SK-N-DZ (cell line): ENCODE measurements around the gene RPL11. TPM values are rescaled to one million over a fixed set of nuclear protein-coding genes. Genes with fewer than 3 reads are reported as not detected.
"Not testable (repeated sequence)": the region's sequence is repeated elsewhere in the genome, so short reads cannot be mapped to it uniquely, and the experiment has no call there.

Experiments used
- DNase-seq: peaks from one replicate; pipeline ENCODE4 v3.0.0-alpha.2; 2015; ENCODE audit warnings: low spot score
- polyA plus RNA-seq, 2 experiments: library from polyadenylated mRNA; depleted of rRNA; stranded (reverse); fragments of >200 nt; gene quantifications; 2 replicates each; pipeline ENCODE4 v1.2.3, GENCODE V29; 2014

The RPL11 gene
- 1,349 and 1,406 TPM in 2 replicates for polyA plus RNA-seq (2014; cell fraction: cytosol; rRNA removed)
- 819 and 868 TPM in 2 replicates for polyA plus RNA-seq (2014; cell fraction: nucleus; rRNA removed)

DNA sequence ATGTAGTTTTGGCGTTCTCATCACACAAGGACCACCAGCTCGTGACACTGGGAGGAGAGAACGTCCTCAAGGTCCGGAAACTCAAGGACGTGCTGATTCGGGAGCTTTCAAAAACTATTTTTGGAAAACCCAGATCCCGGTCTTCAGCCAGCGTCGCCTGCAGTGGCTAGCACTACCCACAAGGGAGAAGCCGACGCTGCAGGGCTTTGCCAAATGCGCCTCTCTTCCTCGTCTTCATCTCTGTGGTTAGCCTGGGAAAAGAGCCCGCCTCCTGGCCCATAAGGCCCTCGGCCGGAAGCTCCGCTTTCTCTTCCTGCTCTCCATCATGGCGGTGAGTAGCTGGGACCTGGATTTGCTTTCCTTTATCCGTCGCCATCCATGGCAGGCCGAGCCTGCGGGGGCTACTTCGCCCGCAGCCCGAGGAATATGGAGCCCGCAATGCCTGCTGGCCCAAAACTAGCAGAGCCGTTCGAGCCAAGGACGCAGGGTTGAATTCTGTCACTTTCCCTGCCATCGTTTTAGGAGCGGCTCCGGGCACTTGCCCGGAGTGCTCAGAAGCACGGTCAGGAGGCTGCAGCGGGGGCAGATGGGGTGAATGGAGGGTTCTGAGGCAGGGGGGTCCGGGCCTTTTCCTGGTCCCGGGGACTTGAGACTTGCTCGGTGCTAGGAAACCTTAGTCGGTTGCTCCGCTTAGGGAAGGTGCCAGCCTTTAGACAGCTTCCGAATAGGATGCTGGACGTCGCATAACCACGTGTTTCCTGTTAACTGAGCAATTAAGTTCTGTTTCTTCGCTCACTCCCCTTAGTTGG lies at the start of gene RPL11:
Gene RPL11, plus strand, starts transcription at position 308 of the 809 bp plus-strand sequence. Its CDS starts 18 bp downstream, at position 326.
- peak; percentile 95 for DNase-seq

DNA sequence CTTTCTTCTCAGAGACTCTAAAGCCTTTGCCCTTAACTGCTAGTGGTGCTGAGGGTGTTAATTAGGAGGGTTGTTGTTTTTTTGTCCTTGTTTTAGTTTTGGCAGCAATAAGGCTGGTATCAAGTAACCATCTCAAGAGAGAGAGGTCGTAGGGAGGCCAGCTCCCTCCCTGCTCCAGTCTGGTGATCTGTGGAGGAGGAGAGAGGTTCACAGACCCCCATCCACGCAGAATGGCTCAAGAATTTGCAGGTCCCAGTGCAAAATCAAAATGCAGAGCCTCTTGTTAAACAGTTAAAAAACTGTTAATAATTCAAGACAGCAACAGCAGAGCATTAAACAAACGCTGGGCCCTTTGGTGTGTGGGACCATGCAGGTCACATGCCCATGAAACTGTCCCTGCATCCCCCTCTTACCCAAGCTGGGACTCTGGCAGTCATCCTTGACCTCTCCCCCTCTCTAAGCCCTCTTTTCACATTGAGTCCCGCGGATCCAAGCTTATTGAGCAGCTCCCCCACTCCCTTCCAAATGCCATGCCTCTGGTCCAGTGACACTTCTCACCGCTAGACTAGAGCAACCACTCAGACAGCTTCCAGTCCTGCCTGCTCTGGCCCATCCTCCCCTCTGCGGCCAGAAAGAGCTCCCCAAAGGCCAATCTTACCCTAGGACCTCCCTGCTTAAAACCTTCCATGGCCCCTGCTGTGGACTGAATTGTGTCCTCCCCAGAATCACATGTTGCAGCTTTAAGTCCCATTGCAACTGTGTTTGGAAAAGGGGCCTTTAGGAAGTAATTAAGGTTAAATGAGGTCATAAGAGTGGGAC lies 47.7 kb upstream of the RPL11 start:
- peak; percentile 47 for DNase-seq

DNA sequence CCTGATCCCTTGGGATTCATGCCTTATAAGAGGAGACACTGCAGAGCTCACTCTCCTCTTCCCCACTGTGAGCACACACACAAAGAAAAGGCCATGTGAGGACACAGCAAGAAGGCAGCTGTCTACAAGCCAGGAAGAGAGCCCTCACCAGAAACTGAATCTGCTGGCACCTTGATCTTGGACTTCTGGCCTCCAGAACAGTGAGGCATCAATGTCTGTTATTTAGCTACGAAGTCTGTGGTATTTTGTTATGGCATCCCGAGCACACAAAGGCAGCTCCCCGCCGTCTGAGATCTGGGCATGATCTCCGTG lies 47.1 kb upstream of the RPL11 start:
- DNase-seq = peak; percentile 68

DNA sequence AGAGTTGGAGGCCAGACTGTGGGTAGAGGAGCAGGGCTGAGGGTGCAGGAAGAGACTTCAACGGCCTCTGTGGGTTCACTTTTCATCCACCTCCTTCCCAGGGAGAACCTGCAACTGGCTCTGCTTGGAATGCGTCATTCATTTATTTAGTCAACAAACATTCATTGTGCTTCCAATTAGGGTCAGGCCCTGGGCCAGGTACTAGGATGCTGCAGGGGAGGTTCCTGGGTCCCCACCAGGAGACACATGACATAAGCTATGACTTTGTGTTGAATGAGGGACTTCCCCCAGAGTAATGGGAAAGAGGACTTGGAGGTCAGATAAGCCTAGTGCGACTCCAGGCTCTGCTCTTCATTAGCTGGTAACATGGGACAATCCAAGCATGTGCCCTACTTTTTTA lies 46.3 kb upstream of the RPL11 start:
- DNase-seq = no peak

DNA sequence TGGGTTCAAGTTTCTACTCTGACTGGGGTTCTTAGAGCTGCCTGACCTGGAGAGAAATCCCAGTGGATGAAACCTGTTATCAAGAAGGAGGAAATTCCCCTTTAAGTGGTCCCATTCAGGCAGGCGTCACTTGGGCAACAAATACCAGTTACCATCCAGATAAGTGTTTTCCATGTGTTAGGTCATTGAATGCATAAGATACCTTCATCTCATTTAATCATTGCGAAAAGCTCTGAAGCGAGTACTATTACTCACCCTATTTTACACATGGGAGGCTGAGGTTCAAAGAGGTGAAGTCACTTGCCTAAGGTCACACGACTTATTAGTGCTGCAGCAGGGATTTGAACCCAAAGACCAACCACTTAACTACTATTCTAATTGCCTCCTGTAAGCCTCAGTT lies 45.5 kb upstream of the RPL11 start:
- no peak for DNase-seq

DNA sequence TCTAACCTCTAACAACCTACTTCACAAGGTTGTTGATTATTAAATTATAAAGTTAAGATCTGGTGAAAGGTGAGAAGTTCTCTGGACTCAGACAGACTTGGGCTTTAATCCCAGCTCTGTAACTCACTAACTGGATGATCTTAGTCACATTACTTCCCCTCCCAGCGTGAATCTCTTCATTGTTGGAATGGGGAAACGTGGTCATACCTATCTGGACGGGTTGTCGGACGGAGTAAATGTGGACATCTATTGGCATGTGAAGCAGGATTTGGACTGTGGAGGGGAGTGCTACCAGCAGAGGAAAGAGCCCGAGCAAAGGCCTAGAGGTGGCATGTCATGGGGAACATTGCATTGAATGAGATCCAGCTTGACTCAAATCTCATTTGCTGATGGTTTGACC lies 45.1 kb upstream of the RPL11 start:
- no peak for DNase-seq

DNA sequence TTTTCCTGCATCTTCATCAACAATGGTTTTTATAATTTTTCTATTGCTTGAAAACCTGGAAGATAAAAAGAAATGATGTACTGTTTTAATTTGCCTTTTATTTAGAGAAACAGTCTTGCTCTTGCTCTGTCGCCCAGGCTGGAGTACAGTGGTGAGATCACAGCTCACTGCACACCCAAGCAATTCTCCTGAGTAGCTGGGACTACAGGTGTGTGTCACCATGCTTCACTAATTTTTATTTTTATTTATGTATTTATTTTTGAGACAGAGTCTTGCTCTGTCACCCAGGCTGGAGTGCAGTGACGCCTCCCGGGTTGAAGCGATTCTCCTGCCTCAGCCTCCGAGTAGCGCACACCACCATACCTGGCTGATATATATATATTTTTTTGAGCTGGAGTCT lies 43.0 kb upstream of the RPL11 start:
- DNase-seq = no peak

DNA sequence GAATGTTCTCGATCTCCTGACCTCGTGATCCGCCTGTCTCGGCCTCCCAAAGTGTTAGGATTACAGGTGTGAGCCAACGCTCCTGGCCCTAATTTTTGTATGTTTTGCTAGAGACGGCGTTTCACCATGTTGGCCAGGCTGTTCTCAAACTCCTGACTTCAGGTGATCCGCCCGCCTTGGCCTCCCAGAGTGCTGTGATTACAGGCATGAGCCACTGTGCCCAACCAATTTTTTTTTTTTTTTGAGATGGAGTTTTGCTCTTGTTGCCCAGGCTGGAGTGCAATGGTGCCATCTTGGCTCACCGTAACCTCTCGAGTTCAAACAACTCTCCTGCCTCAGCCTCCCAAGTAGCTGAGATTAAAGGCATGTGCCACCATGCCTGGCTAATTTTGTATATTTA lies 42.4 kb upstream of the RPL11 start:
- not testable (repeated sequence) for DNase-seq

DNA sequence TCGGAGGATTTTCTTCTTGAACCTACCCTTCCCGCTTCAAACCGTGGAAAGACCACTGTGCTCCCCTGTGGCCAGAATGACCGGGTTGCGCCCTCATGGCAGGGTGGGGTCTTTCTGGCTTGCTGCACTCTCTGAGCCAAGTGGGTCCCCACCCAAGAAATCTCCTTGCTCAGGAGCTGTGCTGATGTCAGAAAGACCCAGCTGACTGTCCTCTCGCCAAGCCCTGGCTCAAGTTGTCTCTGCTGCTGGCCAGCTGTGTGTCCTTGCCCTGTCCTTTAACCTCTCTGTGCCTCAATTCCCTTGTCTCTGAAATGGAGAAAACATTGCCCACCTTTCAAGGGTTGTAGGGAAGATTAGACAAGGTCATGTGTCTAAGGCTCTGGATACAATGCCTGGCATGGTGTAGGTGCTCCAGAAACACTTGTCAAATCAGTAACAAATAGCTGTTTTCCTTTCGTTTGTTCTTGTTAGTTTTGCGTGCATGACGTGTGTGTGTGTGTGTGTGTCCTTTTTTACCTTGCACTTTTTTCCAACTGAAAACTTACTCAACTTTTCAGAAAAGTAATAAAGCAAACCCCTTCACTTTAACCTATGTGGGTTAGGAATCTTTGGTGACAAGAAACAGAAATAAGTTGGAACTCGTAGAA lies 41.1 kb upstream of the RPL11 start:
- DNase-seq = no peak

DNA sequence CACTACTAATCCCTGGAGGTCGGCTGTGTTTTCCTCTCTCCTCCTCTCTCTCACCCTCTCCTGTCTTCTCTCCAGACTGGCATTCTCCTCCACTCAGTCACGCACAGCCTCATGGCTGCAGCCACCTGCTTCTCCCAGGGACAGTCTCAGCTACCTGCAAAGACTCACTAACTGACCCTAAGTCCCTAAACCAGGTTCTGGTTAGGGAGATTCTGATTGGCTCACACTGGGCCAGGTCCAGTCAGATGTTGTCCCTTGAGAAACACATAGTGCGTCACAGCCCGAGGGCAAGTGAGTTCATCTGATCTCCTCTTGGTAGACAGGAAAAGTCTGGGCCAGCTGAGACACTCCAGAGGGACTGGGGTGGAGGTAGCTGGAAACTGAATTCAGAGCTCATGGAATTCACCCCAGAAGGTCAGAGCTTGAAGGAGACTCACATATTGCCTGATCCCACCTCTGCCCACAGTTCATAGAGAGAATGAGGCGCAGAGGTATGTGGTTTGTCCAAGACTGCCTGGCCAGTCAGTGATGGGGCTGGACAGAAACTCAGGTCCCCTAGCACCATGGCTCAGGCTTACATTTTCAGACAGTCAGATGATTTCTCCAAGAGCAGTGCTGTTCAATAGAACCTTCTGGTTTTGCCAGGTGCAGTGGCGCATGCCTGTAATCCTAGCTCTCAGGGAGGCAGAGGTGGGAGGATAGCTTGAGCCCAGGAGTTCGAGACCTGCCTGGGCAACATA lies 40.4 kb upstream of the RPL11 start:
- DNase-seq = no peak

DNA sequence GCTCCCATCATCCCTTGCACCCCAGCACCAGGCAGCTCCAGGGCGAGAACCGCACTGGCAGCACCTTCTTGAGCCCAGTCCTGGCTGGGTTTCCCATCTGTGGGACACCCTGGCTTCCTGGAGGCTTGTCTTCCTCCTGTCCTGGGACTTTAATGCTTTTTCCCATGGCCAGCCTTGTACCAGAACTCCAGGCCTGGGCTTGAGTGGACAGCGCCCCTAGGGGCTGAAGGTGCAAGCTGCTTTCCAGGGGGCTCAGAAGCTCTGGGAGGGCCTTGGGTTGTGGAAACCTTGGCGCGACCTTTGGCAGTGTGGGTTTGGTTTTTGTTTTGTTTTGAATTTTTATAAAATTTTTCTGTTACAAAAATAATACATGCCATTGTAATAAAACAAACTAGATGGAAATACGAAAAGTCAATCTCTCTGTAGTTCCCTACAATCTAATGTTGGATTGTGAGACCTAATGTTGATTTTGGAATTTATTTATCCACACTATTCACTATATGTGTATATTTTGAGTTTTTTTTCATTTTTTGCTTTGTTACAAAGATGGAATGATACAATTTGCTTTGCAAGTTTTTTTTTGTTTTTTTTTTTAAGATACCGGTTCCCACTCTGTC lies 33.8 kb upstream of the RPL11 start:
- peak; percentile 65 for DNase-seq

DNA sequence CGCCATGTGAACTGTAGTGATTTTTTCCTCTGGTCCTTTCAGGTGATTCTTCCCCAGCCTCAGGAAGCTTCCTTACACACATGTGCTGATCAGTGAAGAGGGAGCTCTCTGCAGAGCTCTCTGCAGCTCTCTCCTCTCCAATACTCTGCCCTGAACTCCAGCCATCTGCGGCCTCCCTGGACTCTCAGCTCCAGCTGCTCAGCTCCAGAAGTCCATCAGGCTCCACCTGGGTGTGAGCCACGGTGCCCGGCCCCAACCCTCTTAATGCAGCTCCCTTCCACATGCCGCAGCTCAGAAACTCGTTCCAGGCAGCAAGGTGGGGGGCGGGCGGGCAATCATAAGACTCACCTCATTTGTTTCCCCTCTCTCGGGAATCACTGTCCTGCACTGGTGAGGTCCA lies 30.9 kb upstream of the RPL11 start:
- no peak for DNase-seq

DNA sequence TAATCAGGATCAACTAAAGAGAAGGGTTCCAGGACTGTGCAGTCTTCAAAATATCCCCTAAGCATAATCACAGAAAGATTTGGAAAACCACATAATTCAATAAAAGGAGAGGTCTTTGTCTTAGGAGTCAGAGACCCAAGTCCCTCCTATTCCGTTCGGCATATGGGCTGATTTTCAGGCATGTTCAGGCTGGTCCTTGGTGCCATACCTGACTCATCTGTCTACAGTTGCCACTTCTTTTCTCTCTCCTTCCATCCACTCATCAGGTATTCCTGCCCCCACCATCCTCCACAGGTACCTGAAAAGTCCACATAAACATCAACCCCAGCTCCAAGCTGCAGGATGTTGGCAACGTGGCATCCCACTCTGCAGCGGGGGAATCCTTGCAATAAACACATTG lies 29.7 kb upstream of the RPL11 start:
- no peak for DNase-seq

DNA sequence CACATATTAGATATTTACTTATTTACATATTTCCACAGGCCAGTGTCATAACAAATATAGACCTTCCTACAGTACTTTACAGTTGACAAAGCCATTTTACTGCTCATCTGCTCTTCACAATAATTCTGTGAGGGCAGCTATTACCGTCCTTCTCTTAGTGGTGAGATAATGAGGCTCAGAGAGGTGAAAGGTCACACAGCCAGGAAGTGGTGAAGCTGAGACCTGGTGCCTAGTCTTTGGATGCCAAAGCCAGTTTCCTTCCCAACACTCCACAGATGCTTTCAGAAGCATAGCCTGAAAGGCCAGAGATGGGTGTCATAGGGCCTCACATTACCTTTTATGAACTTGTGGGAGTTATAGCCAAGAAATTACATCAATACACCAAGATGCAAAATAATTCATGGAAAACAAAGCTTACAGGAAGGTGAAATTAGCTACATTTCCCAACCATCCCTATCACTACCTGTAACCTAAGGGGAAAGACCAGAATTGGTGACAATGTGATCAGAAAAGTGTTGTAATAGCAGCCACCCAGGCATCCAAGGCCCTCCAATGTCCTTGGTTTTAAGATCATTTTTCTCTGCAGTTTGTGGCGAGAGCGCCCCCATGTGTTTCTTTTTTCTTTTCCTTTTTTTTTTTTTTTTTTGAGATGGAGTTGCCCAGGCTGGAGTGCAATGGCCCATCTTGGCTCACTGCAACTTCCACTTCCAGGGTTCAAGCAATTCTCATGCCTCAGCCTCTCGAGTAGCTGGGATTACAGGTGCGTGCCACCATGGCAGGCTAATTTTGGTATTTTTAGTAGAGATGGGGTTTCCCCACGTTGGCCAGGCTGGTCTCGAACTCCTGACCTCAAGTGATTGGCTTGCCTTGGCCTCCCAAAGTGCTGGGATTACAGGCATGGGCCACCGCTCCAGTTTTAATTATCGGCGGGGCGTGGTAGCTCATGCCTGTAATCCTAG lies 26.5 kb upstream of the RPL11 start:
- peak; percentile 43 for DNase-seq

DNA sequence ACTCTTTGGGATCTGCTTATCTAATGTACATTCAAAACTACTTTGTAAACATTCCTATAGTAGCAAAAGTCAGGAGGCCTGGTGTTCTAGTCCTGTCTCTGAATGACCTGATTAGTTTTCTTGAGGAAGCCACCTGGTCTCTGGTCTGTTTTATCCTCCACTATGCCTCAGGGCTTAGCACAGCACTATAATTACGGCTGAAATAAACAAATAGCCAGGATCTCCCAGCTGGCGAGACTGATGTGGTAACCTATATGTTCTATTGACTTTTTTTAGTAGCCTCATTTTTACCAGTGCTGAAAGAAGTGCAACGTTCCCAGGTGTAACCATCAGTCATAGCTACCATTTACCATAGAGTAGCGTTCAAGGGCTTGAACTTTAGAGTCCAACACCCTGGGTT lies 24.2 kb upstream of the RPL11 start:
- no peak for DNase-seq

DNA sequence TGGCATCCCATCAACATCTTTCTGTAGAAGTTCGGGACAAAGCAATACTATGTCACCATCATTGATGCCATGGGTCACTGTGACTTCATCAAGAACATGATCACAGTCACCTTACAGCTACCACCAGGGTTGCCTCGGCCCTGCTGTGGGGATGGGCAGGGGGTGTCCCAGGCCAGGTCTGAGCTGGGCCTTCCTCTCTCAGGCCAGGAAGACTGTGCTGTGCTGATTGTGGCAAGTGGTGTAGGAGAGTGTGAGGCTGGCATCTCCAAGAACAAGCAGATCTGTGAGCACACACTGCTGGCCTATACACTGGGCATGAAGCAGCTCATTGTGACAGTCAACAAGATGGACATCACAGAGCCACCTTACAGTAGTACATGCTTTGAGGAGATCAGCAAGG lies 20.9 kb upstream of the RPL11 start:
- DNase-seq = no peak

DNA sequence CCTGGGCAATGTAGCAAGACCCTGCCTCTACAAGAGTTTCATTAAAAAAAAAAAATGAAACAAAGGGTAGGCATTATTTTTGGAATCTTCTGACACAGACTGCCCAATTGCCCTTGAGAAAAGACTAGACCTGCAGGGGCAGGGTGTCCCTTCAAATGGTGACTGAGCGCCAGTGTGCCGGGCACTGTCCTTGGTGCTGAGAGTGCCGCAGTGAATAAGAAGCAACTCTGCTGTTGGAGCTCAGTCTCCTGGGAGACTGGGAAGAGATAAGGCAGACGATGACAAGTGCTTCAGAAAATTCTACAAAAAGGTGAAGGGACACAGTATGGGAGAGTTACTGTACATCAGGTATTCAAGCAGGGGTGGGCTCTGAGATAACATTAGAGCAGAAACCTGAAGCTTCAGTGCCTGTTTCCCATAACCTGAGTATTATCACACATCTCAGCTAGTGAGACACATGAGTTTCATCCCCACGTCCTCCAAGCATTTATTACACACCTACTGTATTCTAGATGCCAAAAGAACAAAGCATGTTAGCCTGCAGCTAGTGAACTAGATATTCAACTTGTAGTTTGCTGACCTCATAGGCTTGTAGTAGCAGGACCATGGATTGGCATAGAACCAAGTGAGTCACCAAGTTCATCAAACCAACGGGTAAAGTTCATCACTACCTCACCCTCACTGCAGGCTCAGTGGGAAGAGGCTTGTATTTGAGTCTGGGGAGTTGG lies 18.4 kb upstream of the RPL11 start:
- no peak for DNase-seq

DNA sequence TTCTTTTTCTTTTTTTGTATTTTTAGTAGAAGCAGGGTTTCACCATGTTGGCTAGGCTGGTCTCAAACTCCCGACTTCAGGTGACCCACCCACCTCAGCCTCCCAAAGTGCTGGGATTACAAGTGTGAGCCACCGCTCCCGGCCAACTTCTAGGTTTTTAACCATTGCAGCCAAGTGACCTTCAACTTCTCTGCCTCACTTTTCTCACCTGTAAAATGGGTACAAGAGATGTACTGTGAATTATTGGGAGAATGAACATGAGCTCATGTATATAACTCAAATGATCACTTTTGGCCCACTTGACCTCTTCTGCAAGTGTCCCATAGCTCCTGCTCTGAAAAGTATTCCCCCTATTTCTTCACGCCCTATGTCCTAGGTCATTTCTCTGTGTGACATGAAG lies 11.8 kb upstream of the RPL11 start:
- DNase-seq = no peak

DNA sequence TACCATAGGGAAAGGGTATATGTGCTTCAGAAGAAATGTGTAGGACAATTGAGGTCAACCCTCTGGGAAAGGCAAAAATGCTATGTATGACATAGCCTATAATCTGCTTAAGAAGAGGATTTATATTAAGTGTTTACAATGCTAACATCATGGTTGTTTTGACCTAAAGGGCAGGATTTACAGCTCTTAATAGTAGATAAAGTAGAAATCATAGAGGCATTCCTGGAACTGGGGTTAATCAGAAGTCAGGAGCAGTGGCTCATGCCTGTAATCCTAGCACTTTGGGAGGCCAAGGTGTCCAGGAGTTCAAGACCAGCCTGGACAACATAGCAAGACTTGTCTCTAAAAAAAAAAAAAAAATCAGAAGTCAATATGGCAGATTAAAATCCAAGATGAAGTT lies 8.7 kb upstream of the RPL11 start:
- DNase-seq = no peak
